ENCODE results near the gene MPRIP.
"Not testable (repeated sequence)": the region's sequence is repeated elsewhere in the genome, so short reads cannot be mapped to it uniquely, and the experiment has no call there.

MPRIP gene

DNA sequence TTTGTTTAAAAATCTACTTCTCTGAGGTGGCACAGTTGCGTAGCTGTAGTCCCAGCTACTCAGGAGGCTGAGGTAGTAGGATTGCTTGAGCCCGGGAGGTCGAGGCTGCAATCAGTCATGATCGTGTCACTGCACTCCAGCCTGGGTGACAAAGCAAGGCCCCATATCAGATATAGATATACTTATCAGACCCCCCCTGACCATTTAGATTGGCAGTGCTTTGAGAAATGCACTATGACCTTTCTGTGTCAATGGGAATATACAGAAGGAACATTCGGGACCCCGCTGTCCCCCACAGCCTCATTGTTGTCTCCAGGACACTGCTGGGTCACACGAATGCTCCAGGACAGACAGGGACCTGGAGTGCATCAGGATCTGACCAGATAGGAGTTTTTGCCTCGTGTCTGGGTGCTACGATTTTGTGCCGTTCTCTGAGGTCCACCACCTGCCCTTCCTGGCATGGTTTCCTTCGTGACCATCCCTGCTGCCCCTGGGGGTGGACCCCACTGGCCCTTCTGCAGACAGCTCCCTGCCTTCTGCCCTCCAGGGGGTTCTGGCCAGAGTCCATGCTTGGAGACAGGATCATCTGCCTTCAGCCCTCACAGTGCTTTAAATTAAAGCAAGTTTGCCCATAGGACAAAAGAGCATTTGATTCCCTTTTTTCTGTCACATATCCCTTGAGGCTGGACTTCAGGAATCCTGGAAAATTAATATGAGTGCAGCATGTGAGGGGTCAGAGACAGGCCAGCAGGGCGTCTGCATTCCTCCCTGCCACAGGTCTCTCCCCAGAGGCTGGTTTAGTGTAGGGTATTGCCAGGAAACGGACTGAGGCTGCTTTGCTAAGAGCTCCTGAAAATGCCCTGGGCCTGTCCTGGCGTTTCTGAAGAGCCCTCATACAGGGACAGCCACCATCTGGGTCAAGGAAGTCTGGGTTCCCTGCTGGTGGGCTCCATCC, 144.6 kb downstream of the MPRIP start:
- DNase-seq (ENCODE audit: low read depth) = no peak

- DNase-seq (ENCODE audit: low read depth) = no peak
Observed at GRCh38 chr17:17188586-17188985, 146.3 kb downstream of the MPRIP start.

DNA sequence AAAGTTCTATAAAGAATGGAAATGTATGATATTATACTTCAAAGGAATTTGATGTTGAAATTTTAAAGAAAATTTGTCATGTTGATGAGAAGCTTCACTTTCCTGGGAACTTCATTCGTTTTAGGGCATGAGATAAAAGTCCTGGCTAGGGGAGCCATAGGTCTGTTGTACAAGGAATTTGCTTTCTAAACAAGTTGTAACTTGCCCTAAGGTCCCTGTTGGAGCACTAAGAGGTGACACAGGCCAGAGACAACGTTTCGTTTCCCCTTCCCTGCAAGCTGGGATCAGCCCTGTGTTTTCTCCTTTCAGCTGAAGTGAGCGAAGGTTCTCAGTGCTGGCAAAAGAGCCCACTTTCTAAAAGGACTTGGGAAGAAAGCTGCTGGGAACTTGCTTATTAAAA, 147.3 kb downstream of the MPRIP start:
- no peak for DNase-seq (ENCODE audit: low read depth)

- no peak for DNase-seq (ENCODE audit: low read depth)
Observed at GRCh38 chr17:17190188-17190587, 147.9 kb downstream of the MPRIP start.

- peak; percentile 37 for DNase-seq (ENCODE audit: low read depth)
Observed at GRCh38 chr17:17191346-17191792, 149.1 kb downstream of the MPRIP start.

GRCh38 chr17:17191961-17192381, 149.7 kb downstream of the MPRIP start:
- no peak for DNase-seq (ENCODE audit: low read depth)

DNA sequence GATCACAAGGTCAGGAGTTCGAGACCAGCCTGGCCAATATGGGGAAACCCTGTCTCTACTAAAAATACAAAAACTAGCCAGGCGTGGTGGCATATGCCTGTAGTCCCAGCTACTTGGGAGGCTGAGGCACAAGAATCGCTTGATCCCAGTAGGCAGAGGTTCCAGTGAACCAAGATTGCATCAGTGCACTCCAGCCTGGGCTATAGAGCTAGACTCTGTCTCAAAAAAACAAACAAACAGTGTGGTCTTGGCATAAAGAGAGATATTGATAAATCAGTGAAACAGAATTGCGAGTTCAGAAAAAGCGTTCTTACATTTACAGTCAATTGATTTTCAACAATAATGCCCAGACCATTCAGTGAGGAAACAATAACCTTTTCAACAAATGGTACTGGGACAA, 153.2 kb downstream of the MPRIP start:
- not testable (repeated sequence) for DNase-seq (ENCODE audit: low read depth)

DNA sequence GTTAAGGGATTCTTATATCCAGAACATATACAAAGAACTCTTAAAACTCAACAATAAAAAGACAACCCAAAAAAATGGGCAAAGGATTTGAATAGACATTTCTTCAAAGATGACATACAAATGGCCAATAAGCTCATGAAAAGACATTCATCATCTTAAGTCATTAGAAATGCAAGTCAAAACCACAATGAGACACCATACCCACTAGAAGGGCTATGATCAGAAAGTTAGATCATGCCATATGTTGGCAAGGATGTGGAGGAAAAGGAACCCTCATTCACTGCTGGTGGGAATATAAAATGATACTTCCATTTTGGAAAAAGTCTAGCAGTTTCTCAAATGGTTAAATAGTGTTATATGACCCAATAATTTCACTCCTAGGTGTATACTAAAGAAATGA, 154.5 kb downstream of the MPRIP start:
- DNase-seq (ENCODE audit: low read depth) = peak; percentile 6

GRCh38 chr17:17198281-17198680, 156.0 kb downstream of the MPRIP start:
- DNase-seq (ENCODE audit: low read depth) = no peak

DNA sequence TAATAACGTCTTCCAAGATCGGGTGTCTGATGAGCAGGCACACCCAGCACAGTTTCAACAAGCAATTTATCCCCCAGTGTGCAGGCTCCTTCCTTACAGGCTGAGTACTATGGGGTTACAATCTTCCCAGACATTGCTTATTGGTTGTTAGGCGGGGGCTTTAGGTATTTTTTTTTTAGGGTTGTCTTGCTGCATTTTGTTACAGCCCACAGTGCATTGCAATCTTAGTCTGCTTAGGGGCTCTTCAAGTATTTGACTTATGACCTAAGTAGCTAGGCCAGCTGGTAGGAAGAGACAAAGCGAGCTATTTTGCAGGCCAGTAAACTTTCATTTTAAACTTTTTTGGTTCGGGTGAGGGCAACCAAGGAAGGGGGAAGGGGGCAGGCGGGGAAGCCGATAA, 158.1 kb downstream of the MPRIP start:
- no peak for DNase-seq (ENCODE audit: low read depth)

DNA sequence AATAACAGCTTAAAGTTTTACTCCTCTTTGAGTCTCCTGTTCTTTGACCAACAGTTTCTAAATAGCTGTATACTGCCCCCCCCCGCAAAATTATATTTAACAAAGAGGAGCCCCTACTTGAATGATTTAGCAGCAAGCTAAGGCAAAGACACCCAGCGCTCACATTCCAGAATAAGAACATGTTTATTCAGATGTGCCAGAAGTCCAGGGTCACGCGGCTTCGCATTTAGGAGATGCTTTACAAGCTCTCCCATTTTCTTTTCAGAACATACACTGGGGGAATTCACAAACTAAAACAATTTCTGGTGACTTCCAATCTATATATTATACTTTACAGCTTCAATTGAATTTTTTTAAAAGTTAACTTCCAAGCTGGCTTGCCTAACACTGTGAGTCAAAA, 158.6 kb downstream of the MPRIP start:
- DNase-seq (ENCODE audit: low read depth) = no peak

DNA sequence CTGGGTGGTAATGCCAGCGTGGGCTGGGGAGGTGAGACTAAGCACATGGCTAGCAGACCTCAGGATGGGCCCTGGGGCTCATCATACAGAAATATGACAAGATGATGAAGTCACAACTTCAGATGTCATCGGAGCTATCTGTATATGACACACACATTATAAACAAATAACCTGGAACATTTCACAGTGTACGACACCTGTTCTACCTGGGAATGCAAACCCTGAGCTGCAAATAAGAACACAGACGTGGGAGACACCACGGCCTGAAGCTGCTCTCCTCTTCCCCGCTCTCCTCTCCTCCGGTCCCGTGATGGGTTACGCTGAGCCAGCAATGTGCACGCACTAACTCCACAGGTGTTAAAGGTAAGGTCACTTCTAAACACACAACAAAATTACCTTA, 159.0 kb downstream of the MPRIP start:
- no peak for DNase-seq (ENCODE audit: low read depth)

- no peak for DNase-seq (ENCODE audit: low read depth)
Observed at GRCh38 chr17:17201907-17202306, 159.7 kb downstream of the MPRIP start.

DNA sequence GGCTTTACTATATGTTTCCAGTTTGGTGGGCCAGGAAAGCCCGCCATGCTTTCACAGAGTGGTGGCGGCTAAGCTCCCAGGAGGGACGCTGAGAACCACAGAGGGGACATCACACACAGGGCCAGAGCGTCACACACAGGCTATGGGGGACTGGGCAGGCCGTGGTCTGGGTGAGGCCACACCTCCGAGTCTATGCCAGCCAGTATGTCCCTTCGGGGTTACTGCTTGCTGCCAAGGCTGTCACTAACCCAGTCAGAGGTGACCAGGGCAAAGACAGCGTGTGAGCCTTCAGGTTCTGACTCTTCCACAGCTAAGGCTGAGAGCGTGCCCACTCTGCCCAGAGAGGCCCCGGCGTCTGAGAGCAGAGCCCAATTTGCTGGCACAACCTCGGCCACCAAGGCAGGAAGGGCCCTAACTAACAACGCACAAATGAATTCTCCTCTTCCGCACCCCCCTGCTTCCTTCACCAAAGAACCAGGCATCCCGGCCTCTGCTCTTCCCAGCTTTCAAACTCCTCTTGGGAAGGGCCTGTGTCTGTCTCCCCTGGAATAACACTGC, 161.0 kb downstream of the MPRIP start:
- no peak for DNase-seq (ENCODE audit: low read depth)

GRCh38 chr17:17204041-17204591, 161.9 kb downstream of the MPRIP start:
- no peak for DNase-seq (ENCODE audit: low read depth)

- DNase-seq (ENCODE audit: low read depth) = no peak
Observed at GRCh38 chr17:17204635-17205231, 162.5 kb downstream of the MPRIP start.

GRCh38 chr17:17205368-17206123, 163.3 kb downstream of the MPRIP start:
- peak; percentile 13 for DNase-seq (ENCODE audit: low read depth)

DNA sequence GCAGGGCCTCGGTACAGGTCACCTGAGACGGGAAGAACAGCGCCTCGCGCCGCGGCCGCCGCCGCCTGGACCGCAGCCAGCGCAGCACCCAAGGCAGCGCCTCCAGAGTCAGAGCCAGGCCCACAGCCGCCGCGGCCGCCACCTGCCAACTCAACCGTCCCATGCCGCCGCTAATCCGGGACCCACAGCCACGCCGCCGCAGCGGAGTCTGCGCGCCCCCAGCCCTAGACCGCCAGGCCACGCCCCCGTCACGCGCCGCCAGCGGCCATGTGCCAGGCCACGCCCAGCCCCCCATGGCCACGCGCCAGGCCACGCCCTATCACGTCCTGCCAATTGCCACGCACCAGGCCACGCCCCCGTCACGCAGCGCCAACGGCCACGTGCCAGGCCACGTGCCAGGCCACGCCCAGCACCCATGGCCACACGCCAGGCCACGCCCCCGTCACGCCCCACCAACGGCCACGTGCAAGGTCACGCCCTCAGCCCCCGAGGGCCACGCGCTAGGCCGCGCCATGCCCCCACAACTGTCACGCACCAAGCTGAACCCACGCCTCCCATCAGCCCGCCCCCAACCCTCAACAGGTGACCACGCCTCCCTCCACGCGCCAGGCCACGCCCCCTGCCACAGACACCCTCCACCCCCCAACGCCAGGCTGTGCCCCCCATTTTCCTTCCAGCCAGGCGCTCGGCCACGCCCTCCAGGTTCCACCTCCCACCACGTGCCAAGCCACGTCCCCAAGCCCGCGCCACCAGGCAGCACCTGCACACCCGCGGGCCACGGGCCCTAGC, 164.1 kb downstream of the MPRIP start, which contains the start of gene PLD6:
Gene PLD6, minus strand, starts transcription at position 210 of the 789 bp plus-strand sequence. Its CDS starts 47 bp downstream, at position 163.
- peak; percentile 8 for DNase-seq (ENCODE audit: low read depth)

GRCh38 chr17:17206913-17207335, 164.7 kb downstream of the MPRIP start:
- DNase-seq (ENCODE audit: low read depth) = no peak

GRCh38 chr17:17207998-17208397, 165.7 kb downstream of the MPRIP start:
- DNase-seq (ENCODE audit: low read depth) = no peak

DNA sequence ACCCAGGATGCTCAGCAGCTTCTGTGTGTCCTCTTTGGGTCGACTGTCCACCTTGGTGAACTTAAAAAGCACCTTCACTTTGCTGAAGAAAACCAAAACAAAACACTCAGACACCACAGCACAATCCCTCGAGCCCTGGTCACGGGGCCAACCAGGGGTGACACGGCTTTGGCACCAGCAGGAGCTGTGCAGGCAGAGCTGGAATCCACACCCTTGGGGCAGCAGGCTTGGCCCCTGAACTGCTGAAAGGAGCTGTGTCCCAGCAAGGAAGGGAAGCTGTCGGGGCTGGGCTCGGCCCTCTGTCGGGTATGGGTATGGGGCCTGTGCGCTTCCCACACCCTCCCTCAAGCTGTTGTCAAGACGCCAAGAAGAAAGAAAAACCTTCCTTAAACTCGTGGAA, 171.5 kb downstream of the MPRIP start:
- no peak for DNase-seq (ENCODE audit: low read depth)
